Testis (tissue), 2 donors: Measurements from ENCODE around the gene CAPZB.

ENCODE experiments used
- POLR2A ChIP-seq: fragments of 450-650 bp; IDR thresholded peaks from one replicate; pipeline ENCODE4 v1.6.1; 2017; ENCODE audit warnings: antibody characterized with exemption, mild to moderate bottlenecking, moderate library complexity
- TF ChIP-seq, protein P1 (sequence below), 3 experiments: fragments of 450-650 bp in 2 of 3; fragments of 200-600 bp in 1 of 3; sonication (generic) in 1 of 3; IDR thresholded peaks; one replicate each; pipeline ENCODE4 v1.5.1; 2016 to 2019; ENCODE audit warnings: antibody characterized with exemption in 3 of 3, mild to moderate bottlenecking in 2 of 3, moderate library complexity in 1 of 3

DNA sequence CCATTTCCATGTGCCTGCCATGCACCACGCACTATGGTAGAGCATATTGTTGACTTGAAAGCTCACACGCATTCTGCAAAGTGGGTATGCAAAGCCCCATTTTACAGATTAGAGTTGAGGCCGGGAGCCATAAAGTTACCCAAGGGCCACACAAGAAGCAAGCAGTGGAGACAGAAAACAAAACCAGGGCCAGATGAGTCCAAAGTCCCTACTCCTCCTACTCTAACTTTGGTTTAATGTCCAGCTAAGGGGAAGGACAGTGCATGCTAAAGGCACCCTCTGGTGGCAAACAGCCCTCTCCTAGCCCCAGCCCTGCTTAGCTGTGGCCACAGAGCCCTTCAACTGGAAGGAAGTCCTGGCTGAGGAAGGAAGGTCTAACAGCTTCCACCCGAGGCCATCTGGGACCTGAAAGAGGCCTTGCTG is 98.3 kb downstream of the CAPZB start:
- TF ChIP-seq, protein P1, sequence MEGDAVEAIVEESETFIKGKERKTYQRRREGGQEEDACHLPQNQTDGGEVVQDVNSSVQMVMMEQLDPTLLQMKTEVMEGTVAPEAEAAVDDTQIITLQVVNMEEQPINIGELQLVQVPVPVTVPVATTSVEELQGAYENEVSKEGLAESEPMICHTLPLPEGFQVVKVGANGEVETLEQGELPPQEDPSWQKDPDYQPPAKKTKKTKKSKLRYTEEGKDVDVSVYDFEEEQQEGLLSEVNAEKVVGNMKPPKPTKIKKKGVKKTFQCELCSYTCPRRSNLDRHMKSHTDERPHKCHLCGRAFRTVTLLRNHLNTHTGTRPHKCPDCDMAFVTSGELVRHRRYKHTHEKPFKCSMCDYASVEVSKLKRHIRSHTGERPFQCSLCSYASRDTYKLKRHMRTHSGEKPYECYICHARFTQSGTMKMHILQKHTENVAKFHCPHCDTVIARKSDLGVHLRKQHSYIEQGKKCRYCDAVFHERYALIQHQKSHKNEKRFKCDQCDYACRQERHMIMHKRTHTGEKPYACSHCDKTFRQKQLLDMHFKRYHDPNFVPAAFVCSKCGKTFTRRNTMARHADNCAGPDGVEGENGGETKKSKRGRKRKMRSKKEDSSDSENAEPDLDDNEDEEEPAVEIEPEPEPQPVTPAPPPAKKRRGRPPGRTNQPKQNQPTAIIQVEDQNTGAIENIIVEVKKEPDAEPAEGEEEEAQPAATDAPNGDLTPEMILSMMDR (IDR thresholded peaks at IDR 0.05), result no peak
- TF ChIP-seq POLR2A, result no peak
